Parathyroid adenoma (tissue), 2 donors: ENCODE measurements around the gene P3H1.

ENCODE experiments used
- H2AFZ ChIP-seq: fragments of 300-600 bp; sonication (generic); one replicate; pipeline ENCODE4 v1.7.0; 2017; ENCODE audit warnings: antibody characterized with exemption, mild to moderate bottlenecking
- H3K27ac ChIP-seq: fragments of 300-600 bp; sonication (generic); one replicate; pipeline ENCODE4 v1.7.0; 2017
- H3K27me3 ChIP-seq: fragments of 300-600 bp; sonication (generic); one replicate; pipeline ENCODE4 v1.7.0; 2017; ENCODE audit warnings: low read length; ENCODE audit not compliant: control insufficient read depth, insufficient read depth
- H3K36me3 ChIP-seq: fragments of 300-600 bp; sonication (generic); one replicate; pipeline ENCODE4 v1.7.0; 2017; ENCODE audit warnings: low read length; ENCODE audit not compliant: control insufficient read depth, insufficient read depth
- H3K4me1 ChIP-seq: fragments of 300-600 bp; sonication (generic); one replicate; pipeline ENCODE4 v1.7.0; 2017; ENCODE audit warnings: control low read depth
- H3K4me2 ChIP-seq: fragments of 300-600 bp; sonication (generic); one replicate; pipeline ENCODE4 v1.7.0; 2017; ENCODE audit warnings: low read length
- H3K4me3 ChIP-seq: fragments of 300-600 bp; sonication (generic); one replicate; pipeline ENCODE4 v1.7.0; 2017; ENCODE audit warnings: low read depth, low read length
- H3K79me2 ChIP-seq: fragments of 300-600 bp; sonication (generic); one replicate; pipeline ENCODE4 v1.7.0; 2017; ENCODE audit warnings: control low read depth
- H3K9ac ChIP-seq: fragments of 300-600 bp; sonication (generic); one replicate; pipeline ENCODE4 v1.7.0; 2017; ENCODE audit warnings: mild to moderate bottlenecking
- H3K9me3 ChIP-seq: fragments of 300-600 bp; sonication (generic); one replicate; pipeline ENCODE4 v1.7.0; 2017; ENCODE audit warnings: low read length; ENCODE audit not compliant: control insufficient read depth
- TF ChIP-seq, protein P1 (sequence below): fragments of 300-600 bp; sonication (generic); IDR thresholded peaks from one replicate; pipeline ENCODE4 v1.7.0; 2017; ENCODE audit warnings: antibody characterized with exemption, mild to moderate bottlenecking
- donor health status: primary hyperparathyroidism.

P3H1 gene

DNA sequence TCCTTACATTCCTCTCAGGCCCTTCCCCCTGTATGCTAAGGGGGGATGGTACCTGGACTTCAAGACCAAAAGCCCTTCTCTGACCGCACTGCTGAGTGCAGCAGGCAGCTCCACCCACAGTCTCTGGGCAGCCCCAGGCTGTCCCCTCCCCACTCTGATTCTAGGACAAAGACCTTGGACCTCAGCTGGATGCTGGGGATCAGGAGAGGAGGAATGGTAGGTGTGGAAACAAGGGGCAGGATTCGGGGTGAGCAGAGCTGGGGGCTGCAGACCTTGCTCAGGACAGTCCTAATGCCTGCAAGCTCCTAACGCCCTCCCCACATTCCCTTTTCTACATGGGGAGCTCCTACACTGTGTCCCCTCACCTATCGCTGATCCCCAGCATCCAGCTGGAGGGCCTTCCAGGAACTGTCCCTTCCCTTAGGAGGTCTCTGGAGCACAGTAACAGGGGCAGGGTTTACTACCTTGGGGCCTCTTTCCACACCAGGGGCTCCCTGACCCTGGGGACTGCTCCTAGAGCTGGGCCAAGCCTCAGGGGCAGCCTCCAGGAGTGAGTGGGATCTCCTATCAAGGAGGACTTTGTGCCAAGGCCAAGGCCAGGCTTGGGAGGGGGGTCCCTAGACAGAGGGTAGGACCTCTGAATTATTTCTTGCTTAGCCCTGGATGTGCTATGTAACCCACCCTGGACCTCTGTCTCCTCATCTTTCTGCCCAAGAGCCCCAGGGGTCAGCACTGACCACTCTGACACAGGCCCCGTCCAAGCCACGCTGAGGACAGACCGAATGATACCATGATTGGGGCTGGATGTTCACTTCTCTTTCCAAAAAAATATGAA, 32.4 kb downstream of the P3H1 start:
- Histone ChIP-seq H3K79me2 (no peaks in the 10 kb centered on the region), H3K4me3 (no peak overlapping the region), H3K27ac (no peak overlapping the region), H3K27me3 (no peaks in the 10 kb centered on the region), H3K36me3 (no peaks in the 10 kb centered on the region), H3K9ac (no peak overlapping the region), H2AFZ (no peak overlapping the region), H3K4me1 (peaks cover 9% of the 10 kb centered on the region), H3K4me2 (no peak overlapping the region), H3K9me3 (no peaks in the 10 kb centered on the region)
- TF ChIP-seq, protein P1, sequence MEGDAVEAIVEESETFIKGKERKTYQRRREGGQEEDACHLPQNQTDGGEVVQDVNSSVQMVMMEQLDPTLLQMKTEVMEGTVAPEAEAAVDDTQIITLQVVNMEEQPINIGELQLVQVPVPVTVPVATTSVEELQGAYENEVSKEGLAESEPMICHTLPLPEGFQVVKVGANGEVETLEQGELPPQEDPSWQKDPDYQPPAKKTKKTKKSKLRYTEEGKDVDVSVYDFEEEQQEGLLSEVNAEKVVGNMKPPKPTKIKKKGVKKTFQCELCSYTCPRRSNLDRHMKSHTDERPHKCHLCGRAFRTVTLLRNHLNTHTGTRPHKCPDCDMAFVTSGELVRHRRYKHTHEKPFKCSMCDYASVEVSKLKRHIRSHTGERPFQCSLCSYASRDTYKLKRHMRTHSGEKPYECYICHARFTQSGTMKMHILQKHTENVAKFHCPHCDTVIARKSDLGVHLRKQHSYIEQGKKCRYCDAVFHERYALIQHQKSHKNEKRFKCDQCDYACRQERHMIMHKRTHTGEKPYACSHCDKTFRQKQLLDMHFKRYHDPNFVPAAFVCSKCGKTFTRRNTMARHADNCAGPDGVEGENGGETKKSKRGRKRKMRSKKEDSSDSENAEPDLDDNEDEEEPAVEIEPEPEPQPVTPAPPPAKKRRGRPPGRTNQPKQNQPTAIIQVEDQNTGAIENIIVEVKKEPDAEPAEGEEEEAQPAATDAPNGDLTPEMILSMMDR = no peak

GRCh38 chr1:42733415-42734200, 33.2 kb downstream of the P3H1 start:
- Histone ChIP-seq H3K9me3 (no peaks in the 10 kb centered on the region), H3K27ac (no peak overlapping the region), H3K36me3 (no peaks in the 10 kb centered on the region), H3K4me2 (no peak overlapping the region), H3K4me1 (peaks cover 9% of the 10 kb centered on the region), H3K9ac (no peak overlapping the region), H2AFZ (no peak overlapping the region), H3K4me3 (no peak overlapping the region), H3K27me3 (no peaks in the 10 kb centered on the region), H3K79me2 (no peaks in the 10 kb centered on the region)
- TF ChIP-seq, protein P1 = no peak

- H3K27me3 ChIP-seq = no peaks in the 10 kb centered on the region
- peaks cover 9% of the 10 kb centered on the region for H3K4me1 ChIP-seq
- no peak overlapping the region for H3K9ac ChIP-seq
- H3K79me2 ChIP-seq = no peaks in the 10 kb centered on the region
- H2AFZ ChIP-seq = no peak overlapping the region
- H3K27ac ChIP-seq = no peak overlapping the region
- H3K4me2 ChIP-seq = no peak overlapping the region
- TF ChIP-seq, protein P1 = no peak
- no peak overlapping the region for H3K4me3 ChIP-seq
- H3K36me3 ChIP-seq = no peaks in the 10 kb centered on the region
- H3K9me3 ChIP-seq = no peaks in the 10 kb centered on the region
Measured at GRCh38 chr1:42732126-42732680, 34.6 kb downstream of the P3H1 start.

DNA sequence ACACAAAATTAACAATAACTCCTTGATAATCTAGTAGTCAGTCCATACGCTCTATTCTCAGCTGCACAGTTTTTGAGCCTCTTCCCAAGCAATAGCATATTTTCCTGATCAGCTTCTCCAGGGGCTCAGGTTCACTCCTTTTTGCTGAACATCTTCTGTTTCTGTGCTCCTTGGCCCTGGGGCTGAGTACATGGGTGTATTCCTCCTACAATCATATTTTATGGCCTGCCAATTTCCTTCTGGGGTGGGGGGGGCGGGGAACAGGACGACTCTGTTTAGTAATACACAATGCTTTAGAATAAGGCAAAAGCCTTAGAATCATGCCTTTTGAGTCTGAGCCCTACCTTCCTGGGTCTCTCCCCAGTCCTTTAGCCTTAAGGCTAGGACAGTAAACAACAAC, 35.2 kb downstream of the P3H1 start:
- Histone ChIP-seq H3K36me3 (no peaks in the 10 kb centered on the region), H3K4me1 (peaks cover 3% of the 10 kb centered on the region), H3K27me3 (no peaks in the 10 kb centered on the region), H3K4me2 (no peak overlapping the region), H3K79me2 (no peaks in the 10 kb centered on the region), H3K9ac (no peak overlapping the region), H3K9me3 (no peaks in the 10 kb centered on the region), H3K27ac (no peak overlapping the region), H3K4me3 (no peak overlapping the region), H2AFZ (no peak overlapping the region)
- TF ChIP-seq, protein P1 = no peak
